Melanocyte of skin (primary cell): Measurements from ENCODE around the gene BEND3. TPM values are rescaled to one million over a fixed set of nuclear protein-coding genes. Genes with fewer than 3 reads are reported as not detected.

Source experiments
- small RNA-seq, 2 donors: library from RNA; depleted of rRNA; stranded (forward); fragments of <200 nt; gene quantifications; one replicate each; pipeline ENCODE3, GENCODE V24; 2012
- total RNA-seq, 2 donors: library from RNA; depleted of rRNA; stranded (reverse); fragments of >200 nt; gene quantifications; 2 replicates each; pipeline ENCODE4 v1.2.3, GENCODE V29; 2012

The BEND3 gene
- total RNA-seq, result 1 to 10 TPM; 1.7 to 5.3 TPM

DNA sequence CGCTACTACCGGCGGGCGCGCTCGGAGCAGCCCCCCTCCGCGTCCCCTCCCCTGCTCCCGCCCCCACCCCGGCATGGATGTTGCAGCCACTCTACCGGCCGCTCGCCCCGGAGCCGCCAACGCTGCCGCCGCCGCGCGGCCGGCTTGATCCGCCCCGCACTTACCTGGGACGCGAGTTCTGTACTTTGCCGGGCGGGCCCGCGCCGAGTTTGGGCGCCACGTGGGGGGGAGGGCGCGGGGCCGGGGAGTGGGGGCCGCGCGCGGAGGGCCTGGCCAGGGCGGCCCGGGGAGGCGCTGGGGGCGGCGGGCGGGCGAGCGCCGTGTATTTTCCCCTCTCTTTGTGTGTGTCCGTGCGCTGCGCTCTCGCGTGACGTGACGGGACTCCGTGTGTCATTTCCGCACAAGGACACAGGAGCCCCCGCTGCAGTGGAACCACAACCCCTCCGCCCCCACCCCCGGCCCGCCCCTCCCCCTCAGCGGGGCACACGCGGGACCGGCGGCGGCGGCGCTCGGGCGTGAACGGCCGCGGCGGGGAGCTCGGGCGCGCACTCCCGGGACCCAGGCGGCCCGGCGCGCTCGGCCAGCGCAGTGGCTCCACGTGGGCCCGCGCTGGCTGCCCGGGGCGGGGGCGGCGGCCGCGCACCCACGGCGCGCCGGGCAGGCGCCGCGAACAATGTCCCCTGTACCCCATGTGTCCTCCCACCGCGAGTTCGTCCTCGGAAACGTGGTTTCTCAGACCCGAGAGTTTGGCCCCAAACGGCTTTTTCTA, at the start of gene BEND3:
Gene BEND3, minus strand, starts transcription at position 590 of the 769 bp plus-strand sequence. CDS start 16,230 bp downstream, outside the sequence.

Small RNAs within 50 kb of the gene (small RNA-seq; reads per million reads assigned to genes)
- gene RNU6-1299P, result 0 reads per million in 2 donors

Other genes starting within 250 kb of the BEND3 start
- under 1 TPM; 0.33 to 0.34 TPM for gene CD24, start 140.8 kb downstream of the BEND3 start, total RNA-seq
- gene MTRES1, start 87.3 kb downstream of the BEND3 start, total RNA-seq, result 10 to 100 TPM; 11.0 to 12.7 TPM